Transverse colon (tissue), 4 donors: ENCODE measurements around the gene KREMEN2.

Experiments used
- CTCF ChIP-seq, 5 experiments: fragments of 200-600 bp in 3 of 5; fragments of 450-650 bp in 2 of 5; sonication (generic) in 3 of 5; IDR thresholded peaks; 1 replicate in 2 of 5; 2 replicates in 3 of 5; pipeline ENCODE4 v1.5.1; 2016 to 2017; ENCODE audit warnings: antibody characterized with exemption in 5 of 5, inconsistent platforms in 3 of 5, mild to moderate bottlenecking in 2 of 5, moderate library complexity in 1 of 5
- EP300 ChIP-seq: sonication (generic); formaldehyde crosslinking; IDR thresholded peaks from one replicate; pipeline ENCODE4 v1.6.1; 2017; ENCODE audit warnings: antibody characterized with exemption, low read depth
- POLR2A ChIP-seq: fragments of 450-650 bp; IDR thresholded peaks from one replicate; pipeline ENCODE4 v1.6.1; 2016; ENCODE audit warnings: antibody characterized with exemption, mild to moderate bottlenecking, moderate library complexity
- POLR2AphosphoS5 ChIP-seq, 3 donors: sonication (generic); formaldehyde crosslinking; IDR thresholded peaks; one replicate each; pipeline ENCODE4 v1.6.1; 2016; ENCODE audit warnings: antibody characterized with exemption in 3 of 3

- TF ChIP-seq CTCF (IDR thresholded peaks at IDR 0.05) (no peak), POLR2A (no peak), EP300 (no peak), POLR2AphosphoS5 (IDR thresholded peaks at IDR 0.05) (no peak)
These were observed 9.7 kb downstream of the KREMEN2 start for GRCh38 chr16:2973605-2974318.
